Activated naive CD8-positive, alpha-beta T cell treated with anti-CD3 and anti-CD28 coated beads, Interleukin-2, amount 50 U/mL, for 24 hours (primary cell): ENCODE data around the gene ERVW-1.
"Not testable (repeated sequence)": the region's sequence is repeated elsewhere in the genome, so short reads cannot be mapped to it uniquely, and the experiment has no call there.

Source experiments
- ATAC-seq: fragments of 150-1000 bp; cut with Tn5 transposase; one replicate; pipeline ENCODE4 v1.10.0; 2021
- DNase-seq: peaks from one replicate; pipeline ENCODE4 v3.0.0; 2021
- H3K27ac Mint-ChIP-seq: one replicate; pipeline ENCODE4 v1.8.0; 2021; ENCODE audit warnings: mild to moderate bottlenecking, mixed read lengths
- H3K27me3 Mint-ChIP-seq: one replicate; pipeline ENCODE4 v1.8.0; 2021; ENCODE audit warnings: mixed read lengths
- H3K36me3 Mint-ChIP-seq: one replicate; pipeline ENCODE4 v1.8.0; 2021; ENCODE audit warnings: low read depth, mixed read lengths
- H3K4me1 Mint-ChIP-seq: one replicate; pipeline ENCODE4 v1.8.0; 2021; ENCODE audit warnings: mixed read lengths
- H3K4me3 Mint-ChIP-seq: one replicate; pipeline ENCODE4 v1.8.0; 2021; ENCODE audit warnings: mild to moderate bottlenecking, moderate library complexity, mixed read lengths
- H3K9me3 Mint-ChIP-seq: one replicate; pipeline ENCODE4 v1.8.0; 2021; ENCODE audit warnings: mixed read lengths

ERVW-1 gene

DNA sequence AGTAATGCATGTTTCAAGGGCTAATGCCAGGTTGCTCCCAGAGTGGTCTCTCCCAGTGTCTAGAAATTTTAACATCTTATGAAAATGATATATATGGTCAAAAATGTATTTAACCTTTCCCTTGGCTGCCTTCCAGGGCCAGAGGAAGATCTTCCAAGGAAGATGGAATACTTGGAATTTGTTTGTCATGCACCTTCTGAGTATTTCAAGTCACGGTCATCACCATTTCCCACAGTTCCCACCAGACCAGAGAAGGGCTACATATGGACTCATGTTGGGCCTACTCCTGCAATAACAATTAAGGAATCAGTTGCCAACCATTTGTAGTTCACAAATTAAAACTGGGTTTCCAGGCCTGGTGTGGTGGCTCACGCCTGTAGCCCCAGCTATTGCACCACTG, 21.5 kb downstream of the ERVW-1 start:
- no peaks in the 10 kb centered on the region for H3K9me3 Mint-ChIP-seq
- no peak overlapping the region for H3K4me3 Mint-ChIP-seq
- H3K27me3 Mint-ChIP-seq = no peaks in the 10 kb centered on the region
- DNase-seq (no peak), ATAC-seq (no peak)
- H3K27ac Mint-ChIP-seq = no peak overlapping the region
- H3K36me3 Mint-ChIP-seq = peaks cover 32% of the 10 kb centered on the region
- no peaks in the 10 kb centered on the region for H3K4me1 Mint-ChIP-seq

DNA sequence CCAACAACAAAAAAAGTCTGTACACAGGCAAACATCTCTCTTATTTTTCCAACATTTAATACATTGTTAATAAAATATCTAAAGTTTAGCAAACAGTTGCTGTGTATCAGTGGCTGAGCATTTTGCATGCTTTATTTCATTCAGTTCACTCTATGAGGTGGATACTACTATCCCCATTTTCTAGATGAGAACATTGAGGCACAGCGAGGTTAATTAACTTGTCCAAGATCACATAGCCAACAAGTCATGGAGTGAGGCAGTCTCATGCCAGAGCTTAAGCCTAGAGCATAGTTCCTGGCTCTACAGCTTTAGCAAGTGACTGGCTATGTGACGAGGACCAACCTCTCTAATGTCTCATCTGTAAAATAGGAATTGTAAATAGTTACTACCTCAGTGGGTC, 26.1 kb downstream of the ERVW-1 start:
- Mint-ChIP-seq H3K36me3 (peaks cover 40% of the 10 kb centered on the region), H3K4me3 (no peak overlapping the region), H3K27me3 (no peaks in the 10 kb centered on the region), H3K4me1 (peaks cover 10% of the 10 kb centered on the region), H3K9me3 (no peaks in the 10 kb centered on the region), H3K27ac (no peak overlapping the region)
- DNase-seq (no peak), ATAC-seq (no peak)

DNA sequence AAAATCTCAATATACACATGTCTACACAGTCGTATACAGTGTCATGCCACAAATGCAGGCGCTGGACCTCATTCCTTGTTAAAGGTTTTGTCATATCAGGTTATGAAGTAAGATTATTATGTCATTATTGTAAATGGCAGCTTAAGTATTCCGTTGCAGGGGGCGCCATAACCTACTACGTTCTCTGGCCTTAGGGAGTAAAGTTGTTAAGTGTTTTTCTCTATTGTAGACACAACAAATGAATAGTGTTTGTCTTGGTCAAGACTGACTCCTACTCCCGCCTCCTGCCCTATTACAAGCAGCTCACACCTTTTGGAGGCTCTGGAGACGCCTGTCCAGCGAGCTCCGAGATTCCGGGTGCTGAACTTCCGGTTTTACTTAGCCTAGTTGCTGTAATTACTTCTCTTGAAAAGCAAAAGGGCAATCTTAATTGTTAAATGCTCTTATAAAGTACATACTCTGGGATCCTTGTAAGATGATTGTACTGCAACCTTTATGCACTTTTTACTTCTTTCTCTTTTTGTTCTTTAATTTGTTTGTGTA, 29.5 kb downstream of the ERVW-1 start:
- Mint-ChIP-seq H3K27me3 (no peaks in the 10 kb centered on the region), H3K27ac (peak overlapping the region; percentile 75), H3K36me3 (peaks cover 19% of the 10 kb centered on the region), H3K4me1 (peaks cover 14% of the 10 kb centered on the region), H3K4me3 (peak overlapping the region; percentile 84), H3K9me3 (no peaks in the 10 kb centered on the region)
- DNase-seq = peak; percentile 57
- peak; percentile 38 for ATAC-seq

DNA sequence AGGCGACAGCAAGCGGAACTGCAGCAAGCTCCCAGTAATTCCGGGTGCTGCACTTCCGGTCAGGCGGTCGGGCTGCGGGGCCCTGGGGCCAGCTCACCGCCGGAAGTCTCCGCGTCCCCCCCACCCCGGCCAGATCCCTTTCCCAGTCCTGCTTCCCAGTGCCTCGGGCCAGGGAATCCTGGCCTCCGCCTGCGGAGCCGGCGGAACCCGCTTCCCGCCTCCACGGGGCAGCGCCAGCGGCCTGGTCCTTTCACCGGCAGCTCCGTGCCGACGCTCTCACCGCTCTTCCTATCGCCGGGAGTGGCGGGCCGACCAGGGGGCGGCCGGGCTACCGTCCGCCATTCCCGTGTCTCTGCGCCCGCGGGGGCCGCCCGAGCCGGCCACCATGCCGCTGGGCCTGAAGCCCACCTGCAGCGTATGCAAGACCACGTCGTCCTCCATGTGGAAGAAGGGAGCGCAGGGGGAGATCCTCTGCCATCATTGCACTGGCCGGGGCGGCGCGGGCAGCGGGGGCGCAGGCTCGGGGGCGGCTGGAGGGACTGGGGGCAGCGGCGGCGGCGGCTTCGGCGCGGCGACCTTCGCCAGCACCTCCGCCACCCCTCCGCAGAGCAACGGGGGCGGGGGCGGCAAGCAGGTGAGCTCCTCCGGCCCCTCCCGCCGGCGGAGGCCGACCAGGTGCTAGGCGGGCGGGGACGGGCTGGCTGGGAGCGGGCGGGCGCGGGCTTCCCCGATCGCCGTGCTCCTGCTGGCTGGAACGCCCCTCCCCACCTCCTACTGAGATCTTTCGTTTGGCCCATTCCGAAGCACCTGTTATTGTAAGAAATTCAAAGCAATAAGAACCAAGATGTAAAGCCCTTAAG, 30.2 kb downstream of the ERVW-1 start, which contains the start of gene GATAD1:
Gene GATAD1, plus strand, starts transcription at position 138 of the 860 bp plus-strand sequence. Its CDS starts 248 bp downstream, at position 386.
- H3K36me3 Mint-ChIP-seq = peaks cover 17% of the 10 kb centered on the region
- no peaks in the 10 kb centered on the region for H3K9me3 Mint-ChIP-seq
- ATAC-seq (peak; percentile 91), DNase-seq (peak; percentile 83)
- H3K27me3 Mint-ChIP-seq = no peaks in the 10 kb centered on the region
- H3K4me1 Mint-ChIP-seq = peaks cover 14% of the 10 kb centered on the region
- H3K4me3 Mint-ChIP-seq = peak within 1 kb of the TSS; percentile 84
- H3K27ac Mint-ChIP-seq = peak within 1 kb of the TSS; percentile 75

DNA sequence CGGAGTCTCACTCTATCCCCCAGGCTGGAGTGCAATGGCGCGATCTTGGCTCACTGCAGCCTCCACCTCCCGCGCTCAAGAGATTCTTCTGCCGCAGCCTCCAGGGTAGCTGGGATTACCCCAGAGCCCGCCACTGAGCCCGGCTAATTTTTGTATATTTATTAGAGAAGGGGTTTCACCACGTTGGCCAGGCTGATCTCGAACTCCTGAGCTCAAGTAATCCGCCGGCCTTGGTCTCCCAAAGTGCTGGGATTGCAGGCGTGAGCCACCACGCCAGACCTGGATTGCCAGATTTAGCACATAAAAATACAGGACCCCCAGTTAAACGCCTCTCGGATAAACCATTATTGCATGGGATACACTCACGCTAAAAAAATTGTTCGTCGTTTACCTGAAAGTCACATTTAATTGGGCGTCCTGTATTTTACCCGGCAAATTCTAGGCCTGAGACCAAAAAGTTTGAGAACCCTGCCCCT, 30.8 kb downstream of the ERVW-1 start:
- peak overlapping the region; percentile 75 for H3K27ac Mint-ChIP-seq
- peaks cover 14% of the 10 kb centered on the region for H3K4me1 Mint-ChIP-seq
- DNase-seq (peak; percentile 10), ATAC-seq (no peak)
- no peaks in the 10 kb centered on the region for H3K27me3 Mint-ChIP-seq
- H3K4me3 Mint-ChIP-seq = peak overlapping the region; percentile 84
- H3K9me3 Mint-ChIP-seq = no peaks in the 10 kb centered on the region
- H3K36me3 Mint-ChIP-seq = peaks cover 16% of the 10 kb centered on the region

DNA sequence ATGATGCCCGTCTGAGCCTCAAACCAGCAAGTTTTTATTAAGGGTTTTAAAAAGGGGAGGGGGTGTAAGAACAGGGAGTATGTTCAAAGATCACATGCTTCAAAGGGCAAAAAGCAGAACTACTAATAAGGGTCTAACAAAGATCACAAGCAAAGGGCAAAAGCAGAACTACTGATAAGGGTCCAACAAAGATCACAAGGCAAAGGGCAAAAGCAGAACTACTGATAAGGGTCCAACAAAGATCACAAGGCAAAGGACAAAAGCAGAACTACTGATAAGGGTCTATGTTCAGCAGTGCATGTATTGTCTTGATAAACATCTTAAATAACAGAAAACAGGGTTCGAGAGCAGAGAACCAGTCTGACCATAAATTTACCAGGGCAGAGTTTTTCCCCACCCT, 35.0 kb downstream of the ERVW-1 start:
- H3K27ac Mint-ChIP-seq, H3K9me3 Mint-ChIP-seq, H3K27me3 Mint-ChIP-seq, H3K36me3 Mint-ChIP-seq, H3K4me1 Mint-ChIP-seq, H3K4me3 Mint-ChIP-seq, DNase-seq, ATAC-seq: not testable (repeated sequence)

DNA sequence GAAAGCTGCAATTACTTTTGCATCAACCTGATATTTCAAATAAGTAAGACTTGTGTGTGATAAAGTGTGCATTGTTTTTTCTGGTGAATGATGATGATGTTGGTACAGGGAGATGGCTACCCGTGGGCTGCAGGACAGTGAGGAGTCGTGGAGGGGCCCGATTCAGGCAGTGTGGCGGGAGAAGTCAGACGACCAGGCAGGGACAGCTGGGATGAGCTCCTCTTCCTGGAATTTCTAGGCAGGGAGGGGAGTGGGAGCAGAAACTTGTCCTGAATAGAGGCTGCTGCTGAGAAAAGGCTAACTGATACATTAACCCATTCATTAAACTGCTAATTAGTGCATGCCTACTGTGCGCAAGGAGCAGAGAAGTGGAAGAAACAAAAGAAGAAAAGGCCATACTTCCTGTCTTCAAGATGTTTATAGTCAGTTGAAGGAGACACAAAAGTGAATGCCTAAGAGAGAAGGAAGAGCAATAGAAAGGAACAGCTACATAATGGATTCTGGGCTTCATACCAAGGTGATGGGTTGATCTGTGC, 39.7 kb downstream of the ERVW-1 start:
- no peaks in the 10 kb centered on the region for H3K4me1 Mint-ChIP-seq
- ATAC-seq = no peak
- no peak overlapping the region for H3K27ac Mint-ChIP-seq

DNA sequence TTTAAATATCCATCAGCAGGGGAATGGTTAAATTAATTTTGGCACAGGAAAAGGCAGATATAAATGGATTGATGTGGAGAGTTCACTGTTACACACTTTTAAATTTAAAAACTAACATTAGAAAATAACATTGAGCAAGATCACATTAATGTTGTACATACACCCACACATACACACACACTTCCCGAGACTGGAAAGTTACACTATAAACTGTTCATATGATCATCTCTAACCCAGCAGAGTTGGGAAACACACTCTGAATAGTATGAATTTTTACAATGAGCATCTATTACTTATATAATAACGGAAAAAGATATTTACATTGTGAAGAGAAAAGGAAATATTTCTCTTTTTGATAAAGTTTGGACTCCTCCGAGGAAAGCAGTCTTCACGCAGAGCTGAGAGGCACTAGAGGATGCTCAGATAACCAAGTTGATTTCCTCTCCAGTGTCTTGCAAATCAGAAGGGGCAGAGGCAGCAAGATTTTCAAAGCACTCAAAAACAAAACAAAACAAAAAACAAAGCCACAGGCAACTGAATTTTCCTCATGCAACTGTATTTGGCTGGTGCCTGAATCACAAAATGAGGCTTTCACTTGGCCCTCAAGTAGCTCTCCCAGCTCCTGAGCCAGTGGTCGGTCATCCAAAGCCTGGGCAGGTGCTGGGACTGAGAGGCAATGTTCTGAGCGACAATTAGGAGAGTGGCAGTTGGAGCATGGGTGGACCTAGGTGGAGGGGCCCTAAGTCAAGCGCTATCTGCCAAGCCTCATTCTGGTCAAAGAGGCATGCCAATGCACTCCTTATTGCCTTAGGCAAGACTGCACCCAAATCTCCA, 40.9 kb downstream of the ERVW-1 start:
- ATAC-seq = no peak
- no peaks in the 10 kb centered on the region for H3K4me1 Mint-ChIP-seq
- no peak overlapping the region for H3K4me3 Mint-ChIP-seq
- H3K27me3 Mint-ChIP-seq = peaks cover 2% of the 10 kb centered on the region
- no peak overlapping the region for H3K27ac Mint-ChIP-seq
- DNase-seq = no peak
- H3K9me3 Mint-ChIP-seq = no peaks in the 10 kb centered on the region
- no peaks in the 10 kb centered on the region for H3K36me3 Mint-ChIP-seq

More for the DNA sequence above, 39.7 kb downstream of the ERVW-1 start:
- Mint-ChIP-seq H3K27me3 (peaks cover 2% of the 10 kb centered on the region), H3K9me3 (no peaks in the 10 kb centered on the region), H3K36me3 (no peaks in the 10 kb centered on the region), H3K4me3 (no peak overlapping the region)
- no peak for DNase-seq

DNA sequence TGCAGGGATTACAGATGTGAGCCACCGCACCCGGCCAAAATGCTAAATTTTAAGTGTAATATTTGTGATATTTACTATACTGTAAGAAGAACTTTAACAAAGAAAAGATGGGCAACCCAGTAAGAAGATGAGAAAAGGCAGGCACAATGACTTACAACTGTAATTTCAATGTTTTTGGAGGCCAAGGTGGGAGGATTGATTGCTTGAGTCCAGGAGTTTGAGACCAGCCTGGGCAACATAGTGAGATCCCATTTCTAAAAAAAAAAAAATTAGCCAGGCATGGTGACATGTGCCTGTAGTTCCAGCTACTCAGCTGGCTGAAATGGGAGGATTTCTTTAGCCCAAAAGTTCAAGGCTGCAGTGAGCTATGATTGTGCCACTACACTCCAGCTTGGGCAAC, 42.2 kb downstream of the ERVW-1 start:
- no peaks in the 10 kb centered on the region for H3K36me3 Mint-ChIP-seq
- no peak for DNase-seq

DNA sequence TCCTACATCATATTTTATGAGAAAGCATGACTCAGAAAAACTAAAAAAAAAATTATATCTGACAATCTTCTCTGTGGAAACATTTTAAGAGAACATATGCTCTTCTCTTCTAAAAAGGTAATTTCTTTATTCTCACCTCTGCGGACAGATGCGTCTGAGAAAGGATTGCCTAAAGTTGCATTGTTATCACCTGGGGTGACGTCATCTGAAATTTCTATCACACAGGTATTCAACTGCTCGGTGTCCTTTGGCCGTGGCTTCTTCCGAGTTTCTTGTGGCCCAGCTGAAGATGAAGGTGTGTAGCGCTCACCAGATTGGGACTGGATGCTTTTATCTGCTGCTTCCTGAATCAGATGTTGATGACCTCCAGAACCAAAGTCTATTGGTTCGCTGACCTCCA, 44.7 kb downstream of the ERVW-1 start:
- Mint-ChIP-seq H3K36me3 (no peaks in the 10 kb centered on the region), H3K4me1 (no peaks in the 10 kb centered on the region), H3K9me3 (no peaks in the 10 kb centered on the region), H3K27me3 (peaks cover 4% of the 10 kb centered on the region), H3K27ac (no peak overlapping the region), H3K4me3 (no peak overlapping the region)
- ATAC-seq (no peak), DNase-seq (no peak)

More for the DNA sequence above, 42.2 kb downstream of the ERVW-1 start:
- no peaks in the 10 kb centered on the region for H3K9me3 Mint-ChIP-seq
- H3K4me1 Mint-ChIP-seq = no peaks in the 10 kb centered on the region
- no peak overlapping the region for H3K4me3 Mint-ChIP-seq
- no peak overlapping the region for H3K27ac Mint-ChIP-seq
- ATAC-seq = no peak
- H3K27me3 Mint-ChIP-seq = peaks cover 2% of the 10 kb centered on the region

DNA sequence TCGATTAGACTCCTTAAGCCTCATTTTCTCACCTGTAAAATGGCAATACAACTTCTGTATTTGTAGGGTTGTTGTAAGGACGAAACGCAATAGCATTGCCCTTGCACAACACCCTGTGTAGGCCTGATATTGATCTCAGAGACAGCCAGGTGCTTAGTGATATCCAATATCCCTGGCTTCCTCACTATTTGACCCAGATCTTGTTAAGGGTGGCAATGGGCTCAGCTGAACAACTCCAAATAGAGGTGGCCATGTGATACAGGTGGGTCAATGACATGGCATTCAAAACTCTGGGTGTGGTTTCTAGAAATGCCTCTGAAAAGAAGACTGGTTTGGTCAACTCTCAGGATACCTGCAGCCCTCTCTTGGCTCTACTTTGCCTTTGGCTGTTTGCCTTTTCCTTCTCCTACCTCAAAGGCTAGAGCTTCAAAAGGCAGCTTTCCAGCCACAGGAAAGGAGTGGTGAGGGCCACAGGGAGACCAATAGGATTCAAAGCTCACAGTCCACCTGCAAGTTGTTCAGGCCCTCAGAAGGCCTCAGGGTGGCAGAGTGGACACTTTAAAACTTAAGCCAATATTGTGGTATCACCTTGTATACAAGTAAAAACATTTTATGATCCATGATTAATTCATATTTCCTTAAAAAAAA, 45.3 kb downstream of the ERVW-1 start:
- H3K27ac Mint-ChIP-seq = no peak overlapping the region
- no peaks in the 10 kb centered on the region for H3K36me3 Mint-ChIP-seq
- DNase-seq (no peak), ATAC-seq (no peak)
- no peak overlapping the region for H3K4me3 Mint-ChIP-seq
- H3K9me3 Mint-ChIP-seq = no peaks in the 10 kb centered on the region
- H3K27me3 Mint-ChIP-seq = peaks cover 7% of the 10 kb centered on the region
- H3K4me1 Mint-ChIP-seq = no peaks in the 10 kb centered on the region

DNA sequence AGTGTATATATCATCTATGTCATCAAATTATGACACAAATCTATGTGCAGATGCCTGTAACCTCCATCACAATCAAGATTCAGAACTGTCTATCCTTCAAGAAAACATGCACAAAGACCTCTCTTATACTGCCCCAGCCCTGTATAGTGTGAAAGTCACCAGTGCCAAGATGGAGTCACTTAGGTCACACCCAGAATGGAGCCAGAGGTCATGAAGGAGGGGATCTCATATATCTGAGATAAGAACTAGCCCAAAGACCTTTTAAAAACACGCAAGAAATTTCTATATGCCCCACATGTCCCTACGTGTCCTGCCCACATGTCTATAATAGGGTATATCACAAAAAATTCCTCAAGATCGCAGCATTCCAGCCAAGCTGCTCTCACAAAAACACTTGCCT, 50.6 kb downstream of the ERVW-1 start:
- peaks cover 21% of the 10 kb centered on the region for H3K27me3 Mint-ChIP-seq
- H3K9me3 Mint-ChIP-seq = no peaks in the 10 kb centered on the region
- H3K4me1 Mint-ChIP-seq = peaks cover 11% of the 10 kb centered on the region
- DNase-seq (no peak), ATAC-seq (no peak)
- H3K36me3 Mint-ChIP-seq = no peaks in the 10 kb centered on the region
- no peak overlapping the region for H3K27ac Mint-ChIP-seq
- no peak overlapping the region for H3K4me3 Mint-ChIP-seq

DNA sequence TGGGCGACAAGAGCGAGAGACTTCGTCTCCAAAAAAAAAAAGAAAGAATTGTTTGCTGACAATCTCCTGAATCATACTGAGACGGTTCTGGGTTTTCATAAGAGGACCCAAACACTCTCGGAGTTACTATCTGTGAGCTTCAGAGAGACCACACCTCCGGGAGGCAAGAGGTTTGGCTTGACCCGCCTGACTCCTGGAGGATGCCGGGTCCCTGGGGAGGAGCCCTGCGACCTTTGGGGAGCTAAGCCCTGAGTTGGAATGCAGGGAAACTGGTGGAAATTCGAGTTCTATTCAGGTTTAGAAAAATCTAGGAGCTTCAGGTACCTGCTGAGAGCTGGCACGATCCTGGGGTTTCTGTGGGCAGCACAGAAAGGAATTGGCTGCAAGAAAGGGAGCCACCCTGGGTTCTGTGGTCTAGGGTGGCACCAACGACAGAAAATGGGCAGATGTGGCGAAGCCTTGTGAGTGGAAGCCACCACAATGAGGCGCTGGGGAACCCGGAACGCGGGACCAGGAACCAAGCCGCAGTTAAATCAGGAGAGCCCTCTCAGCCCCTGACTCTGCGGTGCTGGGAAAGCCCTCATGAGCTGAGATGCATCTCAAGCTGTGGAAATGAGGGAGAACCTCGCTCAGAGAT, 52.3 kb downstream of the ERVW-1 start:
- Mint-ChIP-seq H3K27me3 (peaks cover 22% of the 10 kb centered on the region), H3K27ac (no peak overlapping the region), H3K36me3 (no peaks in the 10 kb centered on the region), H3K9me3 (no peaks in the 10 kb centered on the region), H3K4me3 (peak overlapping the region; percentile 27), H3K4me1 (peaks cover 11% of the 10 kb centered on the region)
- ATAC-seq (no peak), DNase-seq (no peak)
